Cerebellar cortex (tissue), 1 donor: ENCODE measurements around the gene ABCC1.

Experiments used
- DNase-seq: peaks from one replicate; pipeline ENCODE4 v3.0.0-alpha.2; 2015; ENCODE audit warnings: low spot score

Gene ABCC1

GRCh38 chr16:15993946-15994665 is 44.7 kb downstream of the ABCC1 start:
- no peak for DNase-seq

GRCh38 chr16:15996432-15997109 is 47.2 kb downstream of the ABCC1 start:
- no peak for DNase-seq

- DNase-seq: no peak
Observed at GRCh38 chr16:16000685-16001084, 51.3 kb downstream of the ABCC1 start.

GRCh38 chr16:16001596-16002255 is 52.3 kb downstream of the ABCC1 start:
- DNase-seq: no peak

GRCh38 chr16:16003719-16004313 is 54.4 kb downstream of the ABCC1 start:
- no peak for DNase-seq

GRCh38 chr16:16004314-16004749 is 54.9 kb downstream of the ABCC1 start:
- DNase-seq: no peak

- no peak for DNase-seq
Observed at GRCh38 chr16:16005721-16006120, 56.3 kb downstream of the ABCC1 start.

- DNase-seq: no peak
Observed at GRCh38 chr16:16006650-16007049, 57.2 kb downstream of the ABCC1 start.

GRCh38 chr16:16007743-16008111 is 58.3 kb downstream of the ABCC1 start:
- no peak for DNase-seq

GRCh38 chr16:16008666-16009065 is 59.2 kb downstream of the ABCC1 start:
- no peak for DNase-seq

- DNase-seq: peak; percentile 26
Observed at GRCh38 chr16:16009401-16009800, 60.0 kb downstream of the ABCC1 start.

- no peak for DNase-seq
Observed at GRCh38 chr16:16010194-16010593, 60.8 kb downstream of the ABCC1 start.

- DNase-seq: no peak
Observed at GRCh38 chr16:16012144-16012543, 62.7 kb downstream of the ABCC1 start.

- DNase-seq: no peak
Observed at GRCh38 chr16:16013812-16014211, 64.4 kb downstream of the ABCC1 start.

- no peak for DNase-seq
Observed at GRCh38 chr16:16014329-16015224, 65.2 kb downstream of the ABCC1 start.

GRCh38 chr16:16015849-16016248 is 66.4 kb downstream of the ABCC1 start:
- no peak for DNase-seq

- DNase-seq: no peak
Observed at GRCh38 chr16:16016388-16016964, 67.1 kb downstream of the ABCC1 start.

GRCh38 chr16:16017812-16018211 is 68.4 kb downstream of the ABCC1 start:
- no peak for DNase-seq

- no peak for DNase-seq
Observed at GRCh38 chr16:16018705-16019104, 69.3 kb downstream of the ABCC1 start.

- no peak for DNase-seq
Observed at GRCh38 chr16:16019488-16019887, 70.1 kb downstream of the ABCC1 start.

GRCh38 chr16:16020291-16020690 is 70.9 kb downstream of the ABCC1 start:
- DNase-seq: no peak
